ENCODE measurements around the gene KCNT1. TPM values are rescaled to one million over a fixed set of nuclear protein-coding genes. Genes with fewer than 3 reads are reported as not detected.

KCNT1 gene
- total RNA-seq, 4 donors from 2014 or later = 0.28 to 0.52 TPM; not detected in 2

GRCh38 chr9:135716045-135716444 is 14.1 kb downstream of the KCNT1 start:
- TF ChIP-seq CTCF (IDR thresholded peaks at IDR 0.05) (no peak), POLR2A (IDR thresholded peaks at IDR 0.05) (no peak)
- Histone ChIP-seq H3K36me3 (no peaks in the 10 kb centered on the region), H3K4me1 (no peaks in the 10 kb centered on the region), H3K4me3 (no peak overlapping the region), H3K27me3 (peaks cover 0 to 23% of the 10 kb centered on the region in 2 donors), H3K27ac (no peak overlapping the region), H3K9me3 (no peaks in the 10 kb centered on the region)
- DNase-seq = no peak
- intact Hi-C loops (cut with DNase I; ENCODE audit: low total_unique reads) = no loop called here

- H3K27me3 ChIP-seq = peaks cover 0 to 23% of the 10 kb centered on the region in 2 donors
Observed at GRCh38 chr9:135717410-135717809, 15.4 kb downstream of the KCNT1 start.

GRCh38 chr9:135718616-135719015 is 16.6 kb downstream of the KCNT1 start:
- no peak for DNase-seq
- Histone ChIP-seq H3K27me3 (peaks cover 0 to 19% of the 10 kb centered on the region in 2 donors), H3K4me1 (no peaks in the 10 kb centered on the region), H3K9me3 (no peaks in the 10 kb centered on the region), H3K27ac (no peak overlapping the region), H3K36me3 (no peaks in the 10 kb centered on the region), H3K4me3 (no peak overlapping the region)
- no peak for TF ChIP-seq CTCF (IDR thresholded peaks at IDR 0.05)
- no peak for TF ChIP-seq POLR2A (IDR thresholded peaks at IDR 0.05)
- intact Hi-C loops (cut with DNase I; ENCODE audit: low total_unique reads) = no loop called here

More at GRCh38 chr9:135717410-135717809, 15.4 kb downstream of the KCNT1 start:
- H3K4me1 ChIP-seq = no peaks in the 10 kb centered on the region
- no peaks in the 10 kb centered on the region for H3K36me3 ChIP-seq
- no peak for DNase-seq
- TF ChIP-seq CTCF (IDR thresholded peaks at IDR 0.05) = no peak
- TF ChIP-seq POLR2A (IDR thresholded peaks at IDR 0.05) = no peak
- H3K4me3 ChIP-seq = no peak overlapping the region
- H3K9me3 ChIP-seq = no peaks in the 10 kb centered on the region
- no peak overlapping the region for H3K27ac ChIP-seq
- intact Hi-C loops (cut with DNase I; ENCODE audit: low total_unique reads) = no loop called here

GRCh38 chr9:135719472-135719871 is 17.5 kb downstream of the KCNT1 start:
- no peaks in the 10 kb centered on the region for H3K9me3 ChIP-seq
- peaks cover 0 to 18% of the 10 kb centered on the region in 2 donors for H3K27me3 ChIP-seq
- no peaks in the 10 kb centered on the region for H3K36me3 ChIP-seq
- no peak overlapping the region for H3K27ac ChIP-seq
- TF ChIP-seq CTCF (IDR thresholded peaks at IDR 0.05) (no peak), POLR2A (IDR thresholded peaks at IDR 0.05) (no peak)
- intact Hi-C loops (cut with DNase I; ENCODE audit: low total_unique reads) = no loop called here
- no peak for DNase-seq
- H3K4me1 ChIP-seq = no peaks in the 10 kb centered on the region
- H3K4me3 ChIP-seq = no peak overlapping the region

GRCh38 chr9:135722365-135722764 is 20.4 kb downstream of the KCNT1 start:
- no peak for TF ChIP-seq CTCF (IDR thresholded peaks at IDR 0.05)
- no peak for TF ChIP-seq POLR2A (IDR thresholded peaks at IDR 0.05)
- DNase-seq = no peak
- intact Hi-C loops (cut with DNase I; ENCODE audit: low total_unique reads) = no loop called here
- peaks cover 0 to 7% of the 10 kb centered on the region in 2 donors for H3K27me3 ChIP-seq
- H3K9me3 ChIP-seq = no peaks in the 10 kb centered on the region
- H3K27ac ChIP-seq = no peak overlapping the region
- H3K4me3 ChIP-seq = no peak overlapping the region
- no peaks in the 10 kb centered on the region for H3K36me3 ChIP-seq
- H3K4me1 ChIP-seq = no peaks in the 10 kb centered on the region

Data from uterus (tissue), 4 donors.